GM12878 (cell line): ENCODE measurements around the gene SLC9C2. TPM values are rescaled to one million over a fixed set of nuclear protein-coding genes. Genes with fewer than 3 reads are reported as not detected.

ENCODE experiments used
- ATAC-seq: fragments of 200-7000 bp; cut with Tn5 transposase; 3 replicates; pipeline ENCODE4 v1.9.1; 2020; ENCODE audit warnings: mild to moderate bottlenecking, moderate library complexity
- BruUV-seq: library from RNA; stranded (reverse); fragments of 400-500 nt; replicated peaks from 2 replicates; lab custom pipeline; 2021; lab: Mats Ljungman, UMichigan
- CTCF ChIA-PET: fragments of 300-600 bp; sonication (Branson Sonifier 250); formaldehyde crosslinking; extraction: SDS; loops from one replicate; lab custom pipeline; 2021; ENCODE audit warnings: inconsistent platforms; lab: Yijun Ruan, JAX
- POLR2A ChIA-PET: fragments of 350-600 bp; formaldehyde crosslinking; extraction: SDS; loops from one replicate; lab custom pipeline; 2021; ENCODE audit warnings: inconsistent platforms; lab: Charles Lee
- RAD21 ChIA-PET: fragments of 300-600 bp; sonication (Branson Sonifier 250); formaldehyde crosslinking; loops from one replicate; lab custom pipeline; 2023; ENCODE audit warnings: antibody characterized with exemption; ENCODE audit not compliant: unreplicated experiment; lab: Charles Lee
- SMC1A ChIA-PET: fragments of 300-600 bp; sonication (Branson Sonifier 250); formaldehyde crosslinking; loops from one replicate; lab custom pipeline; 2023; ENCODE audit not compliant: unreplicated experiment, uncharacterized antibody; lab: Charles Lee
- DNase-seq: peaks from one replicate; pipeline ENCODE4 v3.0.0-alpha.2; 2011; ENCODE audit warnings: low read depth, low spot score
- FAIRE-seq: peaks from 3 replicates; lab custom pipeline; 2011; peaks lifted over from hg19 to GRCh38; lab: Jason Lieb, UNC
- H2AFZ ChIP-seq: 2 replicates; pipeline ENCODE4 v1.6.0; 2011; ENCODE audit warnings: low read depth, low read length, control low read depth; ENCODE audit not compliant: control insufficient read depth
- H3K27ac ChIP-seq: 2 replicates; pipeline ENCODE4 v1.5.1; 2011; ENCODE audit warnings: control low read depth; ENCODE audit not compliant: control insufficient read depth, insufficient read depth
- H3K27me3 ChIP-seq, 2 experiments: replicated peaks in 1 of 2; 2 replicates each; pipeline versions ENCODE4 v1.6.0 to v1.6.1; 2011; ENCODE audit warnings: low read length in 1 of 2; ENCODE audit not compliant: control insufficient read depth in 2 of 2, insufficient read depth in 2 of 2
- H3K36me3 ChIP-seq, 2 experiments: 2 replicates each; pipeline ENCODE4 v1.5.1; 2011; ENCODE audit warnings: low read length in 1 of 2; ENCODE audit not compliant: control insufficient read depth in 2 of 2, insufficient read depth in 2 of 2
- H3K4me1 ChIP-seq: 2 replicates; pipeline ENCODE4 v1.6.1; 2011; ENCODE audit warnings: mild to moderate bottlenecking, low read length, moderate library complexity, mixed read lengths; ENCODE audit not compliant: control insufficient read depth, insufficient read depth
- H3K4me2 ChIP-seq: 2 replicates; pipeline ENCODE4 v1.6.0; 2011; ENCODE audit warnings: control low read depth; ENCODE audit not compliant: control insufficient read depth, insufficient read depth
- H3K4me3 ChIP-seq: fragments of 200-600 bp; sonication (generic); 2 replicates; pipeline ENCODE4 v1.5.1; 2016
- H3K79me2 ChIP-seq: 2 replicates; pipeline ENCODE4 v1.6.0; 2011; ENCODE audit warnings: low read length; ENCODE audit not compliant: control insufficient read depth, insufficient read depth
- H3K9ac ChIP-seq: 2 replicates; pipeline ENCODE4 v1.8.0; 2011; ENCODE audit warnings: low read length, control low read depth, mixed read lengths; ENCODE audit not compliant: control insufficient read depth, insufficient read depth
- H3K9me3 ChIP-seq: replicated peaks from 3 replicates; pipeline ENCODE4 v1.5.1; 2011; ENCODE audit warnings: mild to moderate bottlenecking, low read length; ENCODE audit not compliant: control insufficient read depth, insufficient read depth
- H4K20me1 ChIP-seq: 2 replicates; pipeline ENCODE4 v1.6.0; 2011; ENCODE audit not compliant: control insufficient read depth, insufficient read depth
- ATF7 ChIP-seq: fragments of 450-650 bp; IDR thresholded peaks from 2 replicates; pipeline ENCODE4 v1.6.1; 2016; ENCODE audit warnings: low read depth, mild to moderate bottlenecking
- BCL3 ChIP-seq: IDR thresholded peaks from 2 replicates; pipeline ENCODE4 v1.6.1; 2011; ENCODE audit warnings: borderline replicate concordance, low read depth, mild to moderate bottlenecking, moderate library complexity, low read length; ENCODE audit not compliant: insufficient read depth, poor library complexity, severe bottlenecking
- BRCA1 ChIP-seq: IDR thresholded peaks from 2 replicates; pipeline ENCODE4 v1.6.1; 2011; ENCODE audit warnings: low read depth, low read length, improper control_type of control experiment
- CEBPB ChIP-seq, 2 experiments: fragments of 150-350 bp in 1 of 2; IDR thresholded peaks; 2 replicates each; pipeline ENCODE4 v1.6.1; 2012 to 2014; ENCODE audit warnings: low read depth in 2 of 2, low read length in 2 of 2, borderline replicate concordance in 1 of 2, inconsistent platforms in 1 of 2
- CTCF ChIP-seq, 3 experiments: IDR thresholded peaks in 2 of 3; conservative IDR thresholded peaks in 1 of 3; 2 replicates each; pipeline ENCODE4 v1.5.1; 2011; ENCODE audit warnings: low read depth in 3 of 3, low read length in 3 of 3, mild to moderate bottlenecking in 3 of 3, control low read depth in 2 of 3, moderate library complexity in 2 of 3, inconsistent platforms in 1 of 3, mixed read lengths in 1 of 3; ENCODE audit not compliant: control insufficient read depth in 2 of 3, insufficient read depth in 1 of 3; ENCODE audit errors: extremely low read depth in 1 of 3
- ELK1 ChIP-seq: IDR thresholded peaks from 2 replicates; pipeline ENCODE4 v1.6.1; 2012; ENCODE audit warnings: low read depth, low read length, improper control_type of control experiment
- FOXM1 ChIP-seq: IDR thresholded peaks from 2 replicates; pipeline ENCODE4 v1.6.1; 2012; ENCODE audit warnings: low read depth, mild to moderate bottlenecking, inconsistent platforms, low read length, moderate library complexity
- HDGF ChIP-seq: fragments of 450-650 bp; IDR thresholded peaks from 2 replicates; pipeline ENCODE4 v1.6.1; 2016; ENCODE audit warnings: antibody characterized with exemption
- KAT2A ChIP-seq: conservative IDR thresholded peaks from 2 replicates; pipeline ENCODE4 v1.6.1; 2011; ENCODE audit warnings: low read depth, low read length; ENCODE audit not compliant: control insufficient read depth
- MTA2 ChIP-seq: fragments of 450-650 bp; IDR thresholded peaks from 2 replicates; pipeline ENCODE4 v1.6.1; 2016; ENCODE audit warnings: low read depth, mild to moderate bottlenecking, moderate library complexity
- MYC ChIP-seq: IDR thresholded peaks from 2 replicates; pipeline ENCODE4 v1.6.1; 2011; ENCODE audit warnings: mild to moderate bottlenecking, low read length, moderate library complexity, inconsistent platforms; ENCODE audit not compliant: insufficient read depth, insufficient replicate concordance, insufficient read length, severe bottlenecking
- POU2F2 ChIP-seq: IDR thresholded peaks from 3 replicates; pipeline ENCODE4 v1.6.1; 2011; ENCODE audit warnings: low read depth, mild to moderate bottlenecking, low read length, borderline replicate concordance
- RAD51 ChIP-seq: fragments of 450-650 bp; IDR thresholded peaks from 2 replicates; pipeline ENCODE4 v1.6.1; 2016; ENCODE audit warnings: moderate library complexity, mild to moderate bottlenecking, inconsistent platforms
- RBBP5 ChIP-seq: fragments of 200-600 bp; sonication (generic); conservative IDR thresholded peaks from 2 replicates; pipeline ENCODE4 v1.6.1; 2016
- RELB ChIP-seq: fragments of 450-650 bp; IDR thresholded peaks from 2 replicates; pipeline ENCODE4 v1.6.1; 2017; ENCODE audit warnings: low read depth, mild to moderate bottlenecking, moderate library complexity
- SUZ12 ChIP-seq: fragments of 200-600 bp; sonication (generic); IDR thresholded peaks from one replicate; pipeline ENCODE4 v1.6.1; 2018; ENCODE audit warnings: antibody characterized with exemption, mild to moderate bottlenecking; ENCODE audit not compliant: unreplicated experiment
- TARDBP ChIP-seq: IDR thresholded peaks from 2 replicates; pipeline ENCODE4 v1.6.1; 2016; ENCODE audit warnings: borderline replicate concordance
- TCF7 ChIP-seq: IDR thresholded peaks from 2 replicates; pipeline ENCODE4 v1.6.1; 2014; ENCODE audit warnings: antibody characterized with exemption, borderline replicate concordance
- ZNF622 ChIP-seq: fragments of 450-650 bp; IDR thresholded peaks from 2 replicates; pipeline ENCODE4 v1.6.1; 2017; ENCODE audit warnings: mild to moderate bottlenecking, inconsistent platforms
- WGBS: methylation state at CpG from one replicate; pipeline ENCODE4 v1.1.6; 2016; ENCODE audit warnings: low lambda C conversion rate; ENCODE audit not compliant: insufficient replicate concordance, insufficient coverage; ENCODE audit errors: missing lambda C conversion rate; 5-methylcytosine and 5-hydroxymethylcytosine counted together
- in situ Hi-C: fragments of 300-500 bp; cut with MboI; formaldehyde crosslinking; loops from 9 replicates; pipeline ENCODE4 v1.14.3; 2018; ENCODE audit warnings: mixed read lengths
- intact Hi-C: fragments of 100-400 bp; cut with micrococcal nuclease; formaldehyde crosslinking; loops from one replicate; pipeline ENCODE4 v1.14.2; 2022; ENCODE audit not compliant: unreplicated experiment
- polyA plus RNA-seq, 11 experiments: library from polyadenylated mRNA; depleted of rRNA in 4 of 11; unstranded in 6 of 11; stranded (reverse) in 5 of 11; fragments of >200 nt; fragmentation: Nextera tagmentation in 4 of 11; fragmentation: Illumina TruSeq in 1 of 11; extraction: Ambion mirVana in 4 of 11; extraction: Trizol in 1 of 11; gene quantifications; 1 replicate in 1 of 11; 2 replicates in 10 of 11; pipeline versions ENCODE4 v1.2.1 to v1.2.3, GENCODE V29; 2011 to 2016; ENCODE audit warnings: inconsistent platforms in 2 of 11, missing spikeins in 2 of 11, low read depth in 1 of 11
- total RNA-seq, 4 experiments: library from RNA; depleted of rRNA in 3 of 4; stranded (reverse); fragments of >200 nt in 3 of 4; fragmentation: Illumina TruSeq in 1 of 4; extraction: Trizol in 1 of 4; gene quantifications; 2 replicates each; pipeline versions ENCODE4 v1.2.1 to v1.2.3, GENCODE V29; 2013 to 2021

SLC9C2 gene
- total and polyA plus RNA-seq, 10 of the 15 experiments (the other 5 are each of a cell fraction or from before 2014, with no cell fraction given) = not detected

GRCh38 chr1:173454966-173455524 lies 147.8 kb downstream of the SLC9C2 start:
- 84% methylated on average over 4 of the region's 4 CpGs for WGBS
- FAIRE-seq = no peak
- no peak for TF ChIP-seq FOXM1
- TF ChIP-seq ATF7 = no peak
- TF ChIP-seq ELK1 = no peak
- TF ChIP-seq MTA2 = peak; percentile 57
- no peak for TF ChIP-seq RELB
- TF ChIP-seq CEBPB (IDR thresholded peaks at IDR 0.05; ENCODE audit: borderline replicate concordance in 1 of 2, low read depth in 2 of 2, low read length in 2 of 2) = no peak
- no peak for TF ChIP-seq RAD51
- 0 out of 2 replicates have a peak, but pooled peaks have one; percentile 33 for TF ChIP-seq TCF7
- TF ChIP-seq POU2F2 = no peak
- no peak for TF ChIP-seq SUZ12
- no peak for TF ChIP-seq RBBP5
- TF ChIP-seq BCL3 = no peak
- TF ChIP-seq ZNF622 = no peak
- no peak for TF ChIP-seq MYC
- TF ChIP-seq HDGF = no peak
- no peak for TF ChIP-seq CTCF (IDR thresholded peaks at IDR 0.05 in 2 of 3, conservative IDR thresholded peaks at IDR 0.05 in 1 of 3; ENCODE audit: control insufficient read depth in 2 of 3, extremely low read depth in 1 of 3, insufficient read depth in 1 of 3, low read depth in 3 of 3, low read length in 3 of 3)
- no peak for TF ChIP-seq BRCA1
- TF ChIP-seq KAT2A = no peak
- no peak for TF ChIP-seq TARDBP

More at GRCh38 chr1:173454966-173455524, 147.8 kb downstream of the SLC9C2 start:
- ChIA-PET SMC1A (interaction anchor here (1.0 to 1.8 kb wide), 2 partner anchors 24 to 39 kb away, joined by 3 to 6 read pairs; no protein-coding TSS in a partner anchor), CTCF (interaction anchor here (0.7 kb wide), 1 partner anchor 10 kb away, joined by 3 read pairs; no protein-coding TSS in a partner anchor), POLR2A (interaction anchor here (1.1 kb wide), 1 partner anchor 22 kb away, joined by 3 read pairs; the partner anchor contains the start of gene PRDX6), RAD21 (interaction anchor here (0.8 kb wide), 1 partner anchor 25 kb away, joined by 3 read pairs; no protein-coding TSS in a partner anchor)
- Histone ChIP-seq H3K79me2 (no peaks in the 10 kb centered on the region), H3K4me1 (no peaks in the 10 kb centered on the region), H3K27ac (no peak overlapping the region), H4K20me1 (no peaks in the 10 kb centered on the region), H3K36me3 (no peaks in the 10 kb centered on the region; a peak in 1 of 4 replicates), H3K4me2 (no peak overlapping the region), H3K27me3 (no peaks in the 10 kb centered on the region), H2AFZ (no peak overlapping the region), H3K9ac (no peak overlapping the region), H3K9me3 (no peaks in the 10 kb centered on the region), H3K4me3 (no peak overlapping the region)
- DNase-seq (no peak), ATAC-seq (peak; percentile 60)
- intact Hi-C loops = no loop called here
- no TSS peak for BruUV-seq
- in situ Hi-C loops = no loop called here
